Endometrial microvascular endothelial cells (primary cell): ENCODE results near the gene SRPK3. TPM values are rescaled to one million over a fixed set of nuclear protein-coding genes. Genes with fewer than 3 reads are reported as not detected.
"Not testable (repeated sequence)": the region's sequence is repeated elsewhere in the genome, so short reads cannot be mapped to it uniquely, and the experiment has no call there.

Experiments
- in situ Hi-C: cut with HindIII; loops from 2 replicates; pipeline ENCODE4 v1.10.0; 2017; ENCODE audit warnings: low sequenced_read_pairs, low pct_unique_long_range_greater_than_20kb; ENCODE audit errors: inconsistent ontology term
- total RNA-seq: library from RNA; depleted of rRNA; stranded (reverse); fragments of >200 nt; gene quantifications from one replicate; pipeline ENCODE4 v1.2.3, GENCODE V29; 2015; ENCODE audit errors: inconsistent ontology term

SRPK3 gene
- total RNA-seq: 0.56 TPM

DNA sequence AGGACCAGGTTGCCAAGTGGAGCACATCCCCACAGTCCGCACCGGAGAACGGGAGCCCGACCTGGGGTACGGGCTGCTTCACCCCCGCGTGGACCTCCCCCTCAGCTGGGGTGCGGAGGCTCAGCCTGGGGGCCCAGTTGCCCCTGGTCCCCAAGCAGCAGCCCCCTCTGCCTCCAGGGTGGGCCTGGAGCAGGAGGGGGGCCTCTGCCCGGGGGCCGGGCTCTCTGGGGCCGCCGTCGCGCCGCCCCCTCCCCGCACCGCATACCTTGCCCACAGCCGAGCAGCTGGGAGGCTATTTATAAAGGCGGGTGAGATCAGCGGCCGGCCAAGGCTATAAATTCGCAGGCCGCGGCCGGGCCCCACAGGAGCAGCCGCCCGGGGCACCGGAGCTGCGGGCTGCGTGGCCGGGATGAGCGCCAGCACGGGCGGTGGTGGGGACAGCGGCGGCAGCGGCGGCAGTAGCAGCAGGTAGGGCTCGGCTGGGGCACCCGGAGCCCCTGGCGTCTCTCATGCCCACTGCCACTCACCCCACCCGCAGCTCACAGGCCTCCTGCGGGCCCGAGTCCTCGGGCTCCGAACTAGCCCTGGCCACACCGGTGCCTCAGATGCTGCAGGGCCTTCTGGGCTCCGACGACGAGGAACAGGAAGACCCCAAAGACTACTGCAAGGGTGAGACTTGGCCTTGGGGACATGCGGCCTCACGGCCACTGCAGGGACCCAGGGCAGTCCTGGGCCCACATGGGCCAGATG lies at the start of gene SRPK3:
SRPK3 (plus strand) TSS at position 364 of the 750 bp plus-strand sequence; CDS start at position 410, 46 bp downstream.
- in situ Hi-C loops: no loop called here

- in situ Hi-C loops: no loop called here
Measured at GRCh38 chrX:153731117-153731844, 49.6 kb upstream of the SRPK3 start.

- in situ Hi-C loops: no loop called here
Measured at GRCh38 chrX:153731845-153732215, 49.0 kb upstream of the SRPK3 start.

- in situ Hi-C loops: no loop called here
Measured at GRCh38 chrX:153732401-153732800, 48.4 kb upstream of the SRPK3 start.

GRCh38 chrX:153733651-153734240 lies 47.1 kb upstream of the SRPK3 start:
- in situ Hi-C loops: no loop called here

DNA sequence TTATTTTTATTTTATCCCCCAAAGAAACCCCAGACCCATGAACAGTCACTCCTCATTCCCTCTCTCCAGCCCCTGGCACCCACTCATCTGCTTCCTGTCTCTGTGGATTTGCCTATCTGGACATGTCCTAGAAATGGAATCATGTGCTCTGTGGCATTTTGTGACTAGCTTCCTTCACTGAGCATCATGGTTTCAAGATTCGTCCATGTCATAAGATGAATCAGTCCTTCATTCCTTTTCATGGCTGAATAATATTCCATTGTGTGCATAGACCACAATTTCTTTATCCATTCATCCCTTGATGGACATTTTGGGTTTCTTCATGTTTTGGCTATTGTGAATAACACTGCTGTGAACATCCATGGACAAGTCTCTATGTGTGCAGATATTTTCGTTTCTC lies 46.0 kb upstream of the SRPK3 start:
- in situ Hi-C loops: no loop called here

- in situ Hi-C loops: no loop called here
Measured at GRCh38 chrX:153735274-153735673, 45.6 kb upstream of the SRPK3 start.

DNA sequence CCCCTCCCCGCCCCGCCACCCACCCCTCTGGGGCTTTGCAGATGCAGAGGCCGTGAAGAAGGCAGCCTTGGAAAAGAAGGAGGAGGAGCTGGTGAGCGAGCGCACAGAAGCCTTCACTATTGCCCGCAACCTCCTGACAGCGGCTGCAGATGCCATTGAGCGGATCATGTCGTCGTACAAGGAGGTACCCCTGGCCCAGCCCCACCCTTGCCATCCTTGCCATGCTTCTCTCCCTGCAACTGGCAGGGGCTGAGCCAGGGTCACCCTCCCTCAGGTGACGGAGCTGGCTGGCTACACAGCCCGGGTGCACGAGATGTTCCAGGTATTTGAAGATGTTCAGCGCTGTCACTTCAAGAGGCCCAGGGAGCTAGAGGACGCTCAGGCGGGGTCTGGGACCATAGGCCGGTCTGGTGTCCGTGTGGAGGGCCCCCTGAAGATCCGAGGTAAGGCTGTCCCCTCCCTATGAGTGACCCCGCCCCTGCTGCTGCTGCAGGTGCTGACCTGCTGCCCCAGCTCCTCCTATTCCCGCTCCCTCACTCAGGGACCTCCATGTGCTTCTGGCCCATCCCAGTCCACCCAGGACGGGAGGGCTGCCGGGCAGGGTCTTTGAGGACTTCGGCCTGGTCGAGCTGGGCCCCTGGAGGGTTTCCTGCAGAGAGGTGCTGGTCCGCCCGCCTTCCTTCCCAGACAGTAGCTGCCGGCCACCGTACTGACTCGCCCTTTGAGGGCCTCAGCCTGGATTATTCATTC lies 44.6 kb upstream of the SRPK3 start:
- in situ Hi-C loops: no loop called here

GRCh38 chrX:153736871-153737441 lies 43.9 kb upstream of the SRPK3 start:
- in situ Hi-C loops: no loop called here

GRCh38 chrX:153738056-153738605 lies 42.7 kb upstream of the SRPK3 start:
- in situ Hi-C loops: no loop called here

- in situ Hi-C loops: no loop called here
Measured at GRCh38 chrX:153739754-153740486, 40.9 kb upstream of the SRPK3 start.

DNA sequence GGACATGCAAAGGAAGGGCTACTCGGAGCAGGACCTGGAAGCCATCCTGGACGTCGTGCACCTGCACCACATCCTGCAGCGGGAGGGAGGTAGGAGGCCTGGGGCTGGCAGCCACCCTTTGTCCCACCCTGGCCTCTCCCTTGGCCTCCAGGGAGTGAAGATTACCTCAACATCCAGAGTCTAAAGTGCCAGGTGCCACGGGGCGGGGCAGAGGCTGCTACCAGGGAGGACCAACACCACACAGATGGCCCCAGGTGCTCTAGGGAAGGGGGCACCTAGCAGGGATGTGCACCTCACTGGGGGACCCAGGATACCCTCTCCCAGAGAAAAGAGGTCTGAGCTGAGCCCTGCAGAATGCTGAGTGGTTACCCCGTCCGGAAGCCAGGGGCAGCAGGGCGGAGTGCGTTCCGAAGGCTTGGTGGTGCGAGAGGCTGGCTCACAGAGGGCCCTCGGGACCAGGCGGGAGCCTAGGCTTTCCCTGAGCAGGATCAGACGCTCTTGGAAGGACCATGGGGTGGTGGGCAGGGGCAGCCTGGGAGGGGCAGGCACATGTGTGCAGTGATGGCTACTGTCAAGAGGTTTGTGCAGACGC lies 40.1 kb upstream of the SRPK3 start:
- in situ Hi-C loops: no loop called here

- in situ Hi-C loops: no loop called here
Measured at GRCh38 chrX:153741446-153741845, 39.4 kb upstream of the SRPK3 start.

GRCh38 chrX:153742111-153742510 lies 38.7 kb upstream of the SRPK3 start:
- in situ Hi-C loops: not testable (repeated sequence)

DNA sequence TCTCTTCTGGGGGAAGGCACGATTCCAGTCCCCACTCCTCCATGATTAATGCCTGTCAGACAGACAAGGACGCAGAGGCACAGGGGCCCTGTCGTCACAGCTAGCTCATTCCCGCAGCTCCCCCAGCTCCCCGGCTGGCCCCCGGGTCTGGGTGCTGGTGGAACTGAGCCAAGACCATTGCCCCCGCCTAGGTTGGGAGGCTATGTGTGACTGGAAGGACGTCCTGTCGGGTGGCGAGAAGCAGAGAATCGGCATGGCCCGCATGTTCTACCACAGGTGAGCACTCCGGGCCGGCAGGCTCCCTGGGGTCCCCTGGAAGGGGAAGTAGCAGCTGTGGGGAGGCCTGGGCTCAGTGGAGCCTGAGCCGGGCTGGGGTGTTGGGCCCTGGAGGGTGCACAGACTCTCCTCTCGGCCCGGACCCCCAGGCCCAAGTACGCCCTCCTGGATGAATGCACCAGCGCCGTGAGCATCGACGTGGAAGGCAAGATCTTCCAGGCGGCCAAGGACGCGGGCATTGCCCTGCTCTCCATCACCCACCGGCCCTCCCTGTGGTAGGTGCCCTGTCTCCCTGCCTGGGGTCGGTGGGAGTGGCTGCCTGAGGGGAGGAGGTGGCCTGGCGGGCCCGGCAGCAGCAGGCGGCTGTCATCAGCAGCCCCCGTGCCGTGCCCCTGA lies 37.9 kb upstream of the SRPK3 start:
- in situ Hi-C loops: not testable (repeated sequence)

DNA sequence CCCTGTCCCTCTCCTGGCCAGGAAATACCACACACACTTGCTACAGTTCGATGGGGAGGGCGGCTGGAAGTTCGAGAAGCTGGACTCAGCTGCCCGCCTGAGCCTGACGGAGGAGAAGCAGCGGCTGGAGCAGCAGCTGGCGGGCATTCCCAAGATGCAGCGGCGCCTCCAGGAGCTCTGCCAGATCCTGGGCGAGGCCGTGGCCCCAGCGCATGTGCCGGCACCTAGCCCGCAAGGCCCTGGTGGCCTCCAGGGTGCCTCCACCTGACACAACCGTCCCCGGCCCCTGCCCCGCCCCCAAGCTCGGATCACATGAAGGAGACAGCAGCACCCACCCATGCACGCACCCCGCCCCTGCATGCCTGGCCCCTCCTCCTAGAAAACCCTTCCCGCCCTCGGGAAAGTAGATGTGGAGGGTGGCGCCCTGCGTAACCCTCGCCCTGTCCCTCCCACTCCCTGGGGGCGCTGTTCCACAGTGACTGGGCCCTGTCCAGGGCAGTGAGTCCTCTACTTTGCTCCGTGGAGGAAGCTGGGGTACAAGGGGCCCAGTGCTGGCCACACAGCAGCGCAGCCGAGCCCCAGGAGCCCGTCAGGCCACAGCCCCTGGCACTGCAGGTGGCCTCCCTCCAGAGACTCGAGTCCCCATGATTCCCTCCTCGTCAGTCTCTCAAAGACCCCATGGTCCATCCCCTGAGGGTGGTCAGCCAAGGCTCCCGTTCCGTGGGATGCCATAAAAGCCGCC lies 37.2 kb upstream of the SRPK3 start:
- in situ Hi-C loops: not testable (repeated sequence)
